ENCODE results near the gene TUBA4B.
A peak's percentile ranks its signal among the peaks of the same experiment; 100 is the strongest.

TUBA4B gene

DNA sequence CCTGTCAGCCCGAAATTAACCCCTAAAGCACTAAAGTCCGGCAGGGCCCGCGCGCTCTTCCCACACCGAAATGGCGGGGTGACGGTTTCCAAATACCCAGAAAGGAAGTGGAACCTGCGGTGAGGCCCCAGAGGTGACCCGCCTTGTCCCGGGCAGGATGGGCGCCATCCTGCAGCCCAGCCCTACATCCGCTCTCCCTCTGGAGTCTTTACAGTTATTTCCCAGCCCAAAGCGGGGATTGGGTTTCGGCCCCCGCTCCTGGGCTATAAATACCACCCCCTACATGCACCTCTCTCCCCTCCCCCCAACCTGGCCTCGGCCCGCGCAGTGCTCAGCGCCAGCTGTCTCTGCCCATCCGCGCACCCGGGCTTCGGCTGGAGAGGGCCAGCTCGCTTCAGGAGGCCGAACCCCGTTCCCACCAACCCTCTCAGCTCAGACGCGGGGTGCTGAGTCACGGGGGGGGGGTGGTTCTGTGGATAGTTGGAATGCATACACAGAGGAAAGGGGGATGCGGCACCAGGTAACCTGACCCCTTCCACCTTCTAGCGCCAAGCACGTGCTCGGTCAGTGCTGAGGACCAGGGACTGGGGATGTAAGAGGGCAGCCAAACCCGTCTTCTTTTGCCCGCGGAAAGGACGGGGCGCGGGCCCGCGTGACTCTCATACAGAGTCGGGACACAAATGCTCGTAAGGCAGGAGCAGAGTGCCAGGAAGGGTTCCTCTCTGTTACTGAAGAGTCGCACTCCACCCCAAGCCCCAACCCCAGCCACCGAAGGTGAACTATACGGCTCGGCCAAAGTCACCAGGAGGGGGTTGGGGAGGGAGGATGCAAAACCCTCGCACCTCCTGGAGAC, at the start of gene TUBA4B:
TUBA4B (plus strand) TSS at position 344 of the 853 bp plus-strand sequence; CDS start at position 509, 165 bp downstream.
- no peak for DNase-seq (ENCODE audit: low read depth in 2 of 2)

DNA sequence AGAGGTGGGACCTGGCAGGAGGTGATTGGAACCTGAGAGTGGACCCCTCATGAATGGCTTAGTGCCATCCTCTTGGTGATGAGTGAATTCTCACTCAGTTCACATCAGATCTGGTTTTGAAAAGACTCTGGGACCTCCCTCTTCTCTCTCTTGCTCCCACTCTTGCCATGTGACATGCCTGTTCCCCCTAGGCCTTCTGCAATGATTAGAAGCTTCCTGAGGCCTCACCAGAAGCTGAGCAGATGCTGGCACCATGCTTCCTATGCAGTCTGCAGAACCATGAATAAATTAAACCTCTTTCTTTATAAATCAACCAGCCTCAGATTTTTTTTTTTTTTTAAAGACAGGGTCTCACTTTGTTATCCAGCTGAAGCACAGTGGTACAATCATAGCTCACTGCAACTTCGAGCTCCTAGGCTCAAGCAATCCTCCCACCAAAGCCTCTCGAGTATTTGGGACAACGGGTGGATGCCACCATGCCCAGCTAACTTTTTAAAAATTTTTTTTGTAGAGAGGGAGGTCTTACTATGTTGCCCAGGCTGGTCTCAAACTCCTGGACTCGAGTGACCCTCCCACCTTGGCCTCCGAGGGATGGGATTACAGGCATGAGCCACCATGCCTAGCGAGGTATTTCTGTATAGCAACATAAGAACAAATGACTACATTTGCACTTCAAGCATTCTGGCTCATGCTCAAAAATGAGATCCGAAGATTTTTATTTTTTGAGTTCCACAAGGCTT, 48.4 kb upstream of the TUBA4B start:
- no peak for DNase-seq (ENCODE audit: low read depth in 2 of 2)

DNA sequence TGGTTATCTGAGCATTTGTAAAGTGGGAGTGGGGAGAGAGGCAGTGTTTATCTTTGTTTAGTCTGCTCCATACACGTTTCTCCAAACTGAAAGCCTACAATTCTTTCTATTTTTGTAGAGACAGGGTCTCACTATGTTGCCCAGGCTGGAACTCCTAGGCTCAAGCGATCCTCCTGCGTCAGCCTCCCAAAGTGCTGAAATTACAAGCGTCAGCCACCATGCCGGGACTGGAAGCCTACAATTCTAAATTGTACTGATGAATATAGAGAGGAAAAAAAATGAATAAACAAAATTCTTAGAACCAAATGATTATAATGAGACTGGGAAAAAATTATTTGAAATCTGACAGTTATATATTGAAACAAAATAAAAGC, 47.9 kb upstream of the TUBA4B start:
- DNase-seq (ENCODE audit: low read depth in 2 of 2): no peak

DNA sequence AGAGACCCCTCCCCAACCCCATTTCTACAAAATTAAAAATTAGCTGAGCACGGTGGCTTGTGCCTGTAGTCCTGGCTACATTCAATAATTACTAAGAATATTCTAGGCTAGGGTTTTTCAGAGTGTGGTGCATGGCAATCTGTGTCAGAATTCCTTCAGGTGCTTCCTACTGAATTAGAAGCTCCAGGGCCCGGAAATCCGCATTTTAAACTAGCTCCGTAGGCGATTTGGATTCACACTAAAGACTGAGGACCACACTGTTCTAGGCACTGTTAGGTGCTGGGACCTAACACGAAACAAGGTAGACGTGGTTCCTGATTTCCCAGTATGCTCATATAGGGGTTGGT, 47.1 kb upstream of the TUBA4B start:
- no peak for DNase-seq (ENCODE audit: low read depth in 2 of 2)

DNA sequence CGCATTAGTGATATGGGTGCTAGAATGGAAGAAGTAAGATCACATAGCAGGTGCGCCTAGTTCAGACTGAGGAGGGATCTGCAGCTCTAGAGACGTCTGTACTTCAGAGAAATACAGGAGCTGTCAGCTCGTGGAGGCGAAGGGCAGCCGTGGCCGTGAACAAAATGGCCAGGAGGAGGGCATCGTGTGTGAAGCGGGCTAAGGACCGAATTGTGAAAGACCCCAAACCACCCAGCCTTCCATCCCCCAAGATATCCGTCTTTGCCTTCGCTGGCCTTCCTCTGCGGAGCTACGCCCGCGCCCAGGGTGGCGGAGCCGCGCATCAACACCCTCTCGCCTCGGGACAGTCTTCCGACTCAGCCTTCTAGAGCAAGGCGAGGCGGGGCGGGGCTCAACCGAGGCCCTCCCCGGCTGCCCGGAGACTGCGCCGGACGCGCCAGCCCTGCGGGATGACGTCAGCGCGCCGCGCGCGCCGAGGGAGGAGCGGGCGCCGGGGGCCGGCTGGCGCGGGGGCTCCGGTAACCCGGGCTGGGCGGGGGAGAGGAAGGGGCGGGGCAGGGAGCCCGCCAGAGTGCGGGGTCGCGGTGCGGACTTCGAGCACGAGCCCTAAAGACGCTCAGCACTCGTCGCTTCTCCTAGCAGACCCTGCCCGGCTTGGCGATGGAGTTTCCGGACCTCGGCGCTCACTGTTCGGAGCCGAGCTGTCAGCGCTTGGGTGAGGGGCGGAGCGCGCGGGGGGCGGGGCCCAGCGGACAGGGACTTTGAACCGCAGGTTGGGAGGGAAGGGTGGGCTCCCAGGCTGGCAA, 46.5 kb upstream of the TUBA4B start, which contains the start of gene ZFAND2B:
ZFAND2B (plus strand) TSS at position 455 of the 806 bp plus-strand sequence; CDS start at position 661, 206 bp downstream.
- peak; percentile 93 for DNase-seq (ENCODE audit: low read depth in 2 of 2)

DNA sequence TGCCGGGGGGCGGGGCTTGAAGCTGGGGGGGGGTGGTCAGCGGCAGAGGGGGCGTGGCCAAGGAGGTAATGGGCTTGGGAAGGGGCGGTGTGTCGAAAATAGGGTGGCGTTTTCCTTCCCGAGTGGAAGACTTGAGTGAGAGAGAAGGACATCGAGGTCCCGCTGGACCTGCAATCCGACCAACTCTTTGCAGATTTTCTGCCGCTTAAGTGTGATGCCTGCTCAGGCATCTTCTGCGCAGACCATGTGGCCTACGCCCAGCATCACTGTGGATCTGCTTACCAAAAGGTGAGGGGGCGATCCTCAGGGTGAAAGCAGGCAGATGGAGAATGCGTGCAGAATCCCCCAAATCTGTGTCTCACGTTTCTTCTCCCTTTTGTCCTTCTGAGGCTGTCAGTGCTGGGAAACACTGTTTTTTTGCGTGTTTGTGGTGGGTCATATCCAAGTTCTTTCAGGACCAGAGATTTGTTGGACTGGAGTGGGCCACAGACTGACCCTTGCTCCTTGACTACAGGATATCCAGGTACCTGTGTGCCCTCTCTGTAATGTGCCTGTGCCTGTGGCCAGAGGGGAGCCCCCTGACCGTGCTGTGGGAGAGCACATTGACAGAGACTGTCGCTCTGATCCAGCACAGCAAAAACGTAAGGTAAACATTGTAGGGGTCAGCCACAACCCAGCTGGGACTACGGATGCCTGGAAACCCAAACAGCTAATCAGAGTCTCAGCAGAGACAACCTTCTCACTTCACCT, 45.7 kb upstream of the TUBA4B start:
- DNase-seq (ENCODE audit: low read depth in 2 of 2): no peak

DNA sequence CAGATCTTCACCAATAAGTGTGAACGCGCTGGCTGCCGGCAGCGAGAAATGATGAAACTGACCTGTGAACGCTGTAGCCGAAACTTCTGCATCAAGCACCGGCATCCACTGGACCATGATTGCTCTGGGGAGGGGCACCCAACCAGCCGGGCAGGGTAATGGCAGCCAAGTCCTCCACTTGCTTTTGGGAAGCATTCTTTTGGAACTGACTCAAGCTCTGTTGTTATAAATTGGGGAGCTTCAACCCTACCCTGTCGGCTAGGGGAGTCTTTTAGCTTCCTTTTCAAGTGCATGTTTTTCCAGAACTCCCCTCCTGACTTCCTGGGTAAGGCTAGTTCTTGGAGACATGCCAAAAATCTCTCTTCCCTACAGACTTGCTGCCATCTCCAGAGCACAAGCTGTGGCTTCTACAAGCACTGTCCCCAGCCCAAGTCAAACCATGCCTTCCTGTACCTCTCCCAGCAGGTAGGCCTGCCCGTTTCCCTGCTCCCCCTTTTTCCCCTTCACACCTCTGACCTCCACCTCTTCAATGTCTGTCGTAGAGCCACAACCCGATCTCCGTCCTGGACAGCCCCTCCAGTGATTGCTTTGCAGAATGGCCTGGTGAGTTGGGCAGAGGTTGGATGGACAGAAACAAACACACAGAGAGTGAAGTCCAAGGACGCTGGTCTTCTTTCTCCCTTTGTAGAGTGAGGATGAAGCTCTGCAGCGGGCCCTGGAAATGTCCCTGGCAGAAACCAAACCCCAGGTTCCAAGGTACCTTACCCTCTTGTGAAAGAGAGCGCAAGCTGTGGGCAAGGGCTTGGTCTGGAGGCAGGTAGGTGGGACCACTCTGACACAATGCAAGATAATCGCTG, 44.9 kb upstream of the TUBA4B start:
- DNase-seq (ENCODE audit: low read depth in 2 of 2): no peak

DNA sequence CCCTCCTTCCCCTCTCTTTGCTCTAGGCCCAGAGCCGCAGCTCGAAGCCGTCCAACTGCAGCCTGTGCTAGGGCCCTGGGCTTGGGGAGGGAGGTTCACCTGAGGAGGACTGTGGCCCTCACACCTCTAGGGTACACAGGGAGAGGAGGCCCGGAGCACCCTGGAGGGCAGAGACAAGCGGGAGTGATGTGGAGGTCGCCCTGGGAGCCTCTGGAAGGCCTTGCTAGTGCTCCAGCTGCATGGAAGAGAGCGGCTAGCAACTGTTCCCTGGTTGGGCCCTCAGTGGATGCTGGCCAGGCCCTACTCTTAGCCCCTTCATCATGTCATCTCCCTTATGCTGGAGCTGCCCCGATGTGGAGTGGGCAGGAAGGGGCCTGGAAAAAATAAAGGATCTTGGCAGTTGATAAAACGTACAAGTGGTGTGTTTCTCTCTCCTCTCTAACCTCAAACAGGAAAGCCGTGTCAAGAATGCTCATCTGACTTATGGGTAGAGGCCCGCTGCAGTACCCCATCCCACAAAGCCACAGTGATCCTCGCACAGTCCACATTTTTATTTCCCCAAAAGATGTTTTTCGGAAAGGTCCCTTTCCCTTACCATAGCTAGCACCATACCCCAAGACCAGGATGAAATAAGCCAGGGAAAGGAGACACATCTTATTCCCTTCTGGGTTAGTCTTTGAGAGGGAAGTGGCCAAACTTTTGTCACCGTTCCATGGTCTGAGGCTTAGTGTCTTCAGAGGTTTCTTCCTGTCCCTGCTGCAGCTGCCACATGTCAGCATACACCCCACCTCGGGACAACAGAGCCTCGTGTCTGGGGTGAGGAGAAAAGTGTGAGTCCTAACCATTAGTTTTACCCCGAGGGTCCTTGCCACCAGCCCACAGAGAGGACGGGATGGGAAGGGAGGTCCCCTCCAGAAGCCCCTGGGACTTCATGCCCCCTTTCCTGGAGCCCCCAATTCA, 43.5 kb upstream of the TUBA4B start:
- DNase-seq (ENCODE audit: low read depth in 2 of 2): no peak

DNA sequence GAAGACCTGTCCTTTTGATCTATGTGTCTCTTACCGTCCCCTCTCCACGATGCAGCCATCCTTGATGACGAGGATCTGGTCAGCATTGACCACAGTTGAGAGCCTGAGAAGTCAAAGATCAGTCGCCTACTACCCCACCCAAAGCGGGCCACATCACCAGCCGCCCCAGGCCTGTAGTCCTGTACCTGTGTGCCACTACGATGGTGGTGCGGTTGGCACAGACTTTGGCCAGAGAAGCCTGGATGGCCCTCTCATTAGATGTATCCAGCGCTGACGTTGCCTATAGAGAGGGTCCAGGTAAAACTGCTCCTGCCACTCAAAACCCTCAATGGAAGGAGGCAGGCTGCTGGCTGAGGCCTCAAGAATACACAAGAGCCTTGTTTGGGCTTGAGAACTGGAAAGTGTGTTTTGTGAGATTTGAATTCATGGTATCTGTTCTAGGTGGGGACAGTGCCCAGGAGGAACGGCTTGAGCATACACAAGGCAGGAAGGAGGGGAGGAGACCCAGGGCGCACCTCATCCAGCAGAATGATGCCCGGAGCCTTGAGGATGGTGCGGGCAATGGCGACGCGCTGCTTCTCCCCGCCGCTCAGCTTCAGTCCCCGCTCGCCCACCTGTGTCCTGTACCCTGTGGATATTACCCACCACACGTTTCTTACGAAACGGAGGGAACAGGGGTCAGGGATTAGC, 42.7 kb upstream of the TUBA4B start:
- DNase-seq (ENCODE audit: low read depth in 2 of 2): no peak

DNA sequence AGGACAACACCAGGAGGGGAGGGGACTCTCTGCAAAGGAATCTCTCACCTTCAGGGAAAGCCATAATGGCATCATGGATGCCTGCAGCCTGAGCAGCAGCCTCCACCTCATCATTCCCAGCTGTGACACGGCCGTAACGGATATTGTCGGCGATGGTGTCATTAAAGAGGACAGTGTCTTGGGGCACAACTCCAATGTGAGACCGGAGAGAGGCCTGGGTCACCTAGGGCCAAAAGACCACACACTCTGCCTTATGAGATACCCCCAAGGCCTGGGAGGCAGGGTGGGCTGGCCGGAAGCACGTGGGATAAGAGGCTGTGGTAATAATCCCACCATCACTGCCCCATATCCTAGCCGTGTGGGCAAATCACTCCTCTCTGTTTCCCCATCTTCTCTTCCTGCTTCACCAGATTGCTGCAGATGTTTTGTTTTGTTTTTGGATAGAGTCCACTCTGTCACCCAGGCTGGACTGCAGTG, 42.1 kb upstream of the TUBA4B start:
- DNase-seq (ENCODE audit: low read depth in 2 of 2): no peak

DNA sequence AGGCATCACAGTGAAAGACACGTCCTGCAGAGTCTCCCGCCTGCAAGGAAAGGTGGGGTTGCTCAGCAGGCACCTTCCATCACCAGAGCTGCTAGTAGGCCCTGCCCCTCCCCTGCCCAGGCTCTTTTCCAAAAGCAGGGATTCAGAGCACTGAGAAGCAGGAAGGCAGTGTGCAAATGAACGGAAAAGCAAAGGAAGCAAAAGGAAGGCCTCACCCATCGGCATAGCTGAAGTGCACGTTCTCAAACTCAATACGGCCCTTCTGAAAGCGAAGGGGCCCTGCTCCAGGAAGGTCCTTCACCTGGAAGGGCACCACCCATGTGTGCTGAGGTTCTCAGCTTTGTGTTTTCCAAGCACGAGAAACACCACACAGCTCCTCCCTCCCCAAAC, 40.0 kb upstream of the TUBA4B start:
- DNase-seq (ENCODE audit: low read depth in 2 of 2): no peak

DNA sequence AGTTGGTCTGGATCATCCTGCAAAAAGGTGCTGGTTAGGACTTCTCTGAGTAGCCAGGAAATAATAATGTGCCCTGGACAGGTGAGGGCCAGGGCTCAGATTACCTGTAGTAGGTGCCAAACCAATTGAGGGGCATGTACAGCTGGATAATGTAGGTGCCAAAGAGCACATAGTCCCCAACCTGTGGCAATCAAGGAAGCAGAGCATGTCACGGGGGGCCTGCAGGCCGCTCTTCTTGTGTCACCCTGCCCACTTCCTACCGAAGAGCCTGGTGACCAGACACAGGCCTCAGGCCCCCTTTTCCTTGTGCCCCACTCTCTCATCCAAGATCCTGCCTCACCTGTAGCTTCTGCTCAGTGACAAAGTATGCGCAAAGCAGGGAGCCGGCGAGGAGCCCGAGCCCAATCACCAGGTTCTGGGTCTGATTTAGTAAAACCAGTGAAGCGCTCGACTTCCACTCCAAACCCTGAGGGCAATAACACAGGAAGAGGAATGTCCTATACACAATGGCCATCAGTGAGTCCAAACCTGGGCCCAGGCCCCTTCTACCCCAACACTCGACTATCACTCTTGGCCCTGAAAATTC, 39.5 kb upstream of the TUBA4B start:
- DNase-seq (ENCODE audit: low read depth in 2 of 2): no peak

DNA sequence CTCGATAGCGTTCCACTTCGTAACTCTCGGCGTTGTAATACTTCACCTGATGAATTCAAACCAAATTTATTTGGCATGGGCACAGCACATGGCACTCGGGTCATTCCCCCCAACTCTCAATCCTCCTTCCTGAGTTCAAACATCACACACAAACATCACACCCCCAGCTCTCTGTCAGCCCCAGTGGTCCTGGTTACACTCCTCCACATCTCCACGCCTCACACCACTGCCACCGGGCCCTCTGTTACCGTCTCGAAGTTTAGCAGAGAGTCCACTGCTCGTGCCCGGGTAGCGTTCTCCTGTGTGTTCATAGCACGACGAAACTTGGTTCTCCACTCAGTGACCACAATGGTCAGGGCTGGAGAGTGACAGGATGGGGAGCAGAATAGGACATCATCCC, 38.9 kb upstream of the TUBA4B start:
- DNase-seq (ENCODE audit: low read depth in 2 of 2): no peak

DNA sequence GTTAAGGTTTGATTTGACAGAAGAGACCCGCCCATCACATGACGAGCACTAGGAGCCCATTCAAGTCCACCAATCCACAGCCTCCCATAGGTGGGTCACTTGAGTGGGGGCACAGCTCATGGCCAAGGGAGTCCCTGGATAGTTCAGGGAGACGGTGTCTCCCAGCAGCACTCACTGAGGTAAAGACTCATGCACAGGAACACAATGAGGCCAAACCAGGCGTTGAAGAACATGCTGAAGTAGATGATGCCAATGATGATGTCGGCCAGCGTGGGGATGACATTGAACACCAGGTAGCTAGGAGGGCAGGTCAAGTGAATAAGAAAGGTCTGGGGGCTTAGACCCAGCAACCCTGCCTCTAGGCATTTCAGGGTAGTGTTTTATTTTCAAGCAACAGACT, 38.3 kb upstream of the TUBA4B start:
- no peak for DNase-seq (ENCODE audit: low read depth in 2 of 2)

DNA sequence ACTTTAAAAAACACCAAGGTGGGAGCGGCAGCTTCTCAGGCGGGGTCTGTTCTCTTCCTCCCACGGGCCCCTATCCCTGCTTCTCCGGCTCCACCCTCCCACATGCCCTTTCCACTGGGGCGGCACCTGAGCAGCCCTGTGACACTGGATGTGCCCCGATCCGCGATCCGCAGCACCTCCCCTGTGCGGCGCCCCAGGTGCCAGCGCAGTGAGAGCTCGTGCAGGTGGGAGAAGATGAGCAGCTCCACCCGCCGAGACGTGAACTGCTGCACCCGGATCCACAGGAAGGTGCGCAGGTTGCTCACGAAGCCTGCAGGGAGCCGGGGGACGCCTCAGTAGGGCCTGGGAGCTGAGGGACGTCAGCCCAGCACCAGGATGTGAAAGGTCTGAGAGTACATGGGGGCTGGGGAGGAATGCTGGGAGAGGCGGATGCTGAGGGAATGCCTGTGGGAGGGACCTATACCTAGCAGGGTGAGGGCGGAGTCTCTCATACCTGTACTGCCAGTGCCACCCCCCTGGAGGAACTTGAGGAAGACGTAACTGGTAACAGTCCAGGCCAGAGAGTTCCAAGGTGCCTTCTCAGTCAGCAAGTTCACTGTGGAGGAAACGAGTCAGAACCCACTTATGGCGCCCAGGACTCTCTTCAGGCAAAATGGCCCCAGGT, 37.0 kb upstream of the TUBA4B start:
- DNase-seq (ENCODE audit: low read depth in 2 of 2): no peak

DNA sequence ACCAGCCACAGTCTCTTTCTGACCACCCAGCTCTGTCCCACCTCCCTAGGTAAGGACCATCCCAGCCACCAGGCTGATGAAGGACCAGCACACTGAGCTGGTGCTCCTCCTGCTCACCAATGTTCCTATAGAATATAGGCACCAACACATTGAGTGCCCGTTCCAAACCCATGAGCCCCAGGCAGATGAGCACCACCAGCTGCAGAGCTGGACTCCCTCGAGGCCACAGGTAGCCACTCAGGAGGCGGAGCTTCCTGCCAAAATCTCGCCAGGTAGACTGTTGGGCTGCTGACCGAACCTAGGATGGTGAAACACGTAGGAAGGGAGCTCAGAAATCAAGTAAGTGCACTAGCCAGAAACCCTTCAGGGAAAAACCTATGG, 36.5 kb upstream of the TUBA4B start:
- DNase-seq (ENCODE audit: low read depth in 2 of 2): no peak

DNA sequence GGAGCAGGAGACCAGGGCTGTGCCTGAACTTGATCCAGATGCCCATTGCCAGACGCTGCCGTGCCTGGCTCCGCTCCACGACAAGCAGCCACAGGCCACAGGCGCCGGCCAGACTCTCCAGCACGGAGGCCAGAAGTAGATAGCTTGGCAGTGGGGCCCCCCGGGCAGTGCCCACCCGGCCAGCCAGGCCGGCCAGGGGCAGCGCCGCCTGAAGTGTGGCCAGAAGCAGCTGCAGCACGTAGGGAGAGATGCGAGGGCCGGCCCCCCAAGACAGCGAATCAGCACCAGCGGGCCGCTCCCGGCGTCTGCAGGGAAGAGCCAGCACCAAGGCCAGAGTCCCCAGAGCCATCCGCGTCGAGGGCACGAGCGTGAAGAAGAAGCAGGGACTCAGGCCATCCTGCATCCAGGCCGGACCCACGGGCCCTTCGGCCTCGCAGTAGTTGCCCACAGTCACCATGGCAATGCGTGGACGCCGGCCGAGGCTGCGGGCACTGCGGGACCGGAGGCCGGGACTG, 34.8 kb upstream of the TUBA4B start:
- DNase-seq (ENCODE audit: low read depth in 2 of 2): no peak

All from stimulated activated CD8-positive, alpha-beta memory T cell treated with anti-CD3 and anti-CD28 coated beads, Interleukin-15, amount 100 ng/mL, for 48 hours (primary cell).